Calu3 (cell line): Measurements from ENCODE around the gene FOXN3. TPM values are rescaled to one million over a fixed set of nuclear protein-coding genes. Genes with fewer than 3 reads are reported as not detected.

Experiments used
- BruUV-seq: library from RNA; stranded (reverse); fragments of 400-500 nt; replicated peaks from 2 replicates; lab custom pipeline; 2021; lab: Mats Ljungman, UMichigan
- CTCF ChIA-PET: fragments of 300-600 bp; sonication (Branson Sonifier 250); formaldehyde crosslinking; loops from one replicate; lab custom pipeline; 2022; ENCODE audit warnings: antibody characterized with exemption; lab: Charles Lee
- DNase-seq: peaks from one replicate; pipeline ENCODE4 v3.0.0; 2022
- H3K27ac Mint-ChIP-seq: one replicate; pipeline ENCODE4 v1.8.0; 2022; ENCODE audit warnings: mixed read lengths; ENCODE audit not compliant: unreplicated experiment
- H3K27me3 Mint-ChIP-seq: one replicate; pipeline ENCODE4 v1.8.0; 2022; ENCODE audit warnings: mixed read lengths; ENCODE audit not compliant: unreplicated experiment
- H3K36me3 Mint-ChIP-seq: one replicate; pipeline ENCODE4 v1.8.0; 2022; ENCODE audit warnings: mild to moderate bottlenecking, moderate library complexity, mixed read lengths; ENCODE audit not compliant: insufficient read depth, unreplicated experiment
- H3K4me1 Mint-ChIP-seq: one replicate; pipeline ENCODE4 v1.8.0; 2022; ENCODE audit warnings: mild to moderate bottlenecking, low read depth, mixed read lengths; ENCODE audit not compliant: unreplicated experiment
- H3K4me3 Mint-ChIP-seq: one replicate; pipeline ENCODE4 v1.8.0; 2022; ENCODE audit warnings: mild to moderate bottlenecking, low read depth, moderate library complexity, mixed read lengths; ENCODE audit not compliant: unreplicated experiment
- H3K9me3 Mint-ChIP-seq: one replicate; pipeline ENCODE4 v1.8.0; 2022; ENCODE audit warnings: low read depth, mixed read lengths; ENCODE audit not compliant: unreplicated experiment
- CTCF ChIP-seq: fragments of 200-600 bp; IDR thresholded peaks from one replicate; pipeline ENCODE4 v1.8.0; 2022; ENCODE audit warnings: antibody characterized with exemption; ENCODE audit not compliant: unreplicated experiment
- intact Hi-C: fragments of 100-400 bp; cut with micrococcal nuclease; formaldehyde crosslinking; loops from one replicate; pipeline ENCODE4 v1.10.0; 2022; ENCODE audit not compliant: unreplicated experiment
- total RNA-seq: library from RNA; stranded (reverse); gene quantifications from 2 replicates; pipeline ENCODE4 v1.2.3, GENCODE V29; 2022

Gene FOXN3
- total RNA-seq, 1 experiment from 2014 or later = 11.8 TPM

GRCh38 chr14:89430391-89431236, 13.6 kb upstream of the FOXN3 start:
- Mint-ChIP-seq H3K27me3 (no peaks in the 10 kb centered on the region), H3K9me3 (no peaks in the 10 kb centered on the region), H3K36me3 (no peaks in the 10 kb centered on the region), H3K27ac (no peak overlapping the region), H3K4me1 (peaks cover 11% of the 10 kb centered on the region), H3K4me3 (no peak overlapping the region)
- intact Hi-C loops = no loop called here
- DNase-seq = no peak
- TF ChIP-seq CTCF = no peak
- no TSS peak for BruUV-seq
- CTCF ChIA-PET = no interaction called here

- Mint-ChIP-seq H3K27ac (no peak overlapping the region), H3K27me3 (no peaks in the 10 kb centered on the region), H3K9me3 (no peaks in the 10 kb centered on the region), H3K4me1 (peaks cover 11% of the 10 kb centered on the region), H3K36me3 (no peaks in the 10 kb centered on the region), H3K4me3 (no peak overlapping the region)
- intact Hi-C loops = no loop called here
- BruUV-seq = no TSS peak
- TF ChIP-seq CTCF = no peak
- CTCF ChIA-PET = no interaction called here
- DNase-seq = no peak
Observed at GRCh38 chr14:89429199-89430181, 12.5 kb upstream of the FOXN3 start.

GRCh38 chr14:89428546-89429198, 11.6 kb upstream of the FOXN3 start:
- no peaks in the 10 kb centered on the region for H3K27me3 Mint-ChIP-seq
- CTCF ChIA-PET = no interaction called here
- intact Hi-C loops = no loop called here
- H3K4me1 Mint-ChIP-seq = peaks cover 11% of the 10 kb centered on the region
- H3K9me3 Mint-ChIP-seq = no peaks in the 10 kb centered on the region
- no TSS peak for BruUV-seq
- H3K36me3 Mint-ChIP-seq = no peaks in the 10 kb centered on the region
- DNase-seq = no peak
- H3K4me3 Mint-ChIP-seq = no peak overlapping the region
- H3K27ac Mint-ChIP-seq = no peak overlapping the region
- no peak for TF ChIP-seq CTCF

- no peak overlapping the region for H3K4me3 Mint-ChIP-seq
- DNase-seq = no peak
- no peaks in the 10 kb centered on the region for H3K9me3 Mint-ChIP-seq
- H3K27ac Mint-ChIP-seq = no peak overlapping the region
- H3K36me3 Mint-ChIP-seq = no peaks in the 10 kb centered on the region
- CTCF ChIA-PET = no interaction called here
- no peak for TF ChIP-seq CTCF
- intact Hi-C loops = no loop called here
- no peaks in the 10 kb centered on the region for H3K27me3 Mint-ChIP-seq
- peaks cover 11% of the 10 kb centered on the region for H3K4me1 Mint-ChIP-seq
- BruUV-seq = no TSS peak
Observed at GRCh38 chr14:89428173-89428523, 11.1 kb upstream of the FOXN3 start.
